COLO829 (cell line): ENCODE measurements around the gene ITGB7.

Experiments
- DNase-seq: peaks from one replicate; pipeline ENCODE4 v3.0.0; 2012; ENCODE audit warnings: low spot score

The ITGB7 gene

DNA sequence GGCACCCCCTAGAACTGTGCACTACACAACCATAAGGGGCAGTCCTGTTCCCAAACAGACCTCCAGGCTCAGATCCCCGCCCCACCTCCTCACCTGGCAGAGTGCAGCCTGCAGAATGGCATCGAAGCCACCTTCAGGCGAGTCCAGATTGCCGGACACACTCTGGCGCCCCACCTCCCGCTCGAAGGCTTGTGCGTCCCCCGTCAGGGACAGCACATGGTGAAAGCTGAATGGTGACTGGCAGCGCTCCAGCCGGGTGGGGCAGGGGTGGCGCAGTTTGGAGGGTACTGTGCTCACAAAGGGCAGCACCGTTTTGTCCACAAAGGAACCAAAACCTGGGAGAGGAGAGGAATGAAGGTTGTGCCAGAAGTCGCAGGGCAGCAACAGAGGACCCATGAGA is 10.6 kb downstream of the ITGB7 start:
- DNase-seq: no peak

DNA sequence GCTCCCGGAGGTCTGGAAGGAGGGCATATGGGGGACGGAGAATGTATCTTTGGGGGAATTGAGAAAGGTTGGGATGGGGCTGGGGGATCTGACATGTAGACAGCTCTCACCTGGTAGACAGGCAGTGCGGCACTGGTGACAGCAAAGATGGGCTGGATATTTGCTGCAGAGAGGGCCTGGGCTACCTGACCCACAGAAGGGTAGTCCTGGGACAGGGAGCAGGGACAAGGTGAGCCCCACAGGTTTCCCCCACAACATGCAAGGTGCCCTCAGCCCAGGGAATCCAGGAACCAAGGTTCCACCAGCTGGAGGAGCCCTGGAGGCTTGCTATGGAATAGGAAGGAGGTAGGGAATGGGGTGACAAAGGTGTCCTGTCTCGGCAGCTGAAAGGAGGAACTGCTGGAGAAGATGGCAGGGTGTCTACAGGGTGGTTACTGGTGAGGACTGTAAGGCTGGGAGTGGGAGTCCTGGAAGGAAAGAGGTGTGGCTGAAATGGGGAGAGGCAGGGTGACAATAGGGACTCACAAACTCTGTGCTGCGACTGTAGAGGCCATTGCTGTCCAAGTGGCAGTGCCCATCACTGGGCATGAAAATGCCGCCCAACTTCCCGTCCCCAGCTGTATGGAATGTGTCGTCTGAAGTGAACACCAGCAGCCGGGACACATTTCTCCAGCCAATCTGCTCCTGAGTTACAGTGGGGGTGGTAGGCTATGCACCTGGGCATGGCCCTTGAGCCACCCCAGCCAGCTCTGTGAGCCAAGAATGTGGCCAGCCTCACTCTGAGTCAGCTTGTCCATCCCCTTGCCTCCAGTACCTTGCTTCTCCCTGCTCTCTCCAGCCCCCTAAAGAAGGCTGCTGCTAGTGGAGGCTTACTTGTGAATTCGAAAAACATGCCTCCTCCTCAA is 11.3 kb downstream of the ITGB7 start:
- no peak for DNase-seq

DNA sequence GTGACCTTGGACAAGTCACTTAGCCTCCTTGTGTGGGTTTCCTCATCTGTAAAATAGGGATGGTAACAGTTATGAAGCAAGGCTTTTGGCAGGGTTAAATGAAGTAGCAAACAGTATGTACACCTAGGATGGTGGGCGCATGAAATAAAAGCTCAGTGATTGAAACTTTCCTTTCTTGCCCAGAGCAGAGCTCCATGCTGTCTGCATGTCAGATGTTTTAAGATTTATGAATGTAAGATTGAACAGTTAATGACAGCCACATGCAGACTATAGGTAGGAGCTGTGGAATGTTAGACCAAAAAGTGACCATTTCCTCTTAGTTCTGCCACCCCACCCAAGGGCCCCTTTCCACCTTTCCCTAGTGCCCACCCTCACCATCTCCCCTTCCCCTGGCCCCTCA is 12.1 kb downstream of the ITGB7 start:
- DNase-seq: no peak

DNA sequence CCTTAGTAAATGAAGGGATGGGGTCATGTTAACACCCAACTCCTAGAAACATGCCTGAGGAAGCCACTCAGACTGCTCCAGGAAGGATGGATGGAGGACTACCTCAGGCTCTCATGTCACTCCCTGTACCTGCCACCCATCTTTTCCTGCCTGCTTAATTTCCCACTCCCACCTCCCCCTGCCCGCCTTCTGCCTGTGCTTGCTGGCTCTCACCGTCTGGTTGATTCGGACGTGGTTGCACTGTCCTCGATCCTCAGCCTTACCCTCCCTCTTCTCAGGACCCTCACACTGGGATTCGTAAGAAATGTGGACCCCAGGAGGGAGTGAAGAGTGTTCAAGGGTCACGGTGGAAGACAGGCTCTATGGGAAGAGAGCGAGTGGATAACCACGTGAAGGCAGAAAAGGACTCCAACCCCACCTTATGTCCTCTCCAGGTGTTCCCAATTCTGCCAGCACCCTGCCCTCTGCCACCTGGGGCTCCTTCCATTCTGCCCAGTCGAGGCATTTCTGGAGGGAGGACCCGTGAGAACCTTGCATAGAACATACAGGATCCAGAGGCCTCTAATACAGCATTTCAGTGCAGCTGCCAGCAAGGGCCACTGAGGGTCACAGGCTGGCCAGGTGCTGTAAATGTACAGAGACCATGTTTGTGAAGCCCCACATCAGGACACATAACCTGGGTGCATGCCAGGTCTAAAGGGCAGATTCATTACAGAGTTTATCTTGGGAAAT is 12.9 kb downstream of the ITGB7 start:
- no peak for DNase-seq

DNA sequence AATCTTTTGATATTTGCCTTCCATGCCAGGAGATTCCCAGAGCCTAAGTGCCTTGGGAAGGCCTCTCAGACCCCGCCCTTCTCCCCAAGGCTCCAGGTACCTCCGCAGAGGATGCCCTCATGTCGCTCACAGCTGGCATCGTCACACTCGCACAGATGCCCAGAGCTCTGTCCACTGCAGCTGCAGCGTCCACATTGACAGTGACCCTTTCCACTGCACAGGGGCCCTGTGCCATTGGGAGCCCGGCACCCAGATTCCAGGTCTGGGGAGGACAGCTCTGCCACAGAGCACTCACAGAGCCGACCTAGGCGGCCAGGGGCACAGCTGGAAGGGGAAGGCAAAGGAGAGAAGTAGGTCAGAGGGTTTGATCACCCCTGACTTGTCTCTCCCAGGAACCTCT is 14.0 kb downstream of the ITGB7 start:
- no peak for DNase-seq

DNA sequence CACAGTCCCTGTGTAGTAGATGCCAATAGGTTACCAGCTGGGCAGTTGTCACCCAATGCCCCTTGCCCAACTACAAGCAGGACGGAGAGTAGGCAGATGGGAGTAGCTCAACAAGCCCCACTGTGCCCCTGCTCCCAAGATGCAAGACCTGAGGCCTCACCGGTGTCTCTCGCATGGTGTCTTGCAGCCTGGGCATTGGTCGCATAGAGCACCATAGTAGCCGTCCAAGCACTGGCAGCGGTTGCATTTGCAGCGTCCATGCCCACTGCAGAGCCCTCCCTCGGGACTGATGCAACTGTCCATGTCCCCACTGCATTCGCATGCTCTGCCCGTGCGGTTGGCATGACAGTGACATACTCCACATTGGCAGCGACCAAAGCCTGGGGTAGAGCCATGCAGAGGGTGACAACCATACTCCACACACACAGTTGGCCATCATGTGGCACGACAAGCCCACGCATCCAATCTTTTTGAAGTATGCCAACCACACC is 14.5 kb downstream of the ITGB7 start:
- DNase-seq: no peak

DNA sequence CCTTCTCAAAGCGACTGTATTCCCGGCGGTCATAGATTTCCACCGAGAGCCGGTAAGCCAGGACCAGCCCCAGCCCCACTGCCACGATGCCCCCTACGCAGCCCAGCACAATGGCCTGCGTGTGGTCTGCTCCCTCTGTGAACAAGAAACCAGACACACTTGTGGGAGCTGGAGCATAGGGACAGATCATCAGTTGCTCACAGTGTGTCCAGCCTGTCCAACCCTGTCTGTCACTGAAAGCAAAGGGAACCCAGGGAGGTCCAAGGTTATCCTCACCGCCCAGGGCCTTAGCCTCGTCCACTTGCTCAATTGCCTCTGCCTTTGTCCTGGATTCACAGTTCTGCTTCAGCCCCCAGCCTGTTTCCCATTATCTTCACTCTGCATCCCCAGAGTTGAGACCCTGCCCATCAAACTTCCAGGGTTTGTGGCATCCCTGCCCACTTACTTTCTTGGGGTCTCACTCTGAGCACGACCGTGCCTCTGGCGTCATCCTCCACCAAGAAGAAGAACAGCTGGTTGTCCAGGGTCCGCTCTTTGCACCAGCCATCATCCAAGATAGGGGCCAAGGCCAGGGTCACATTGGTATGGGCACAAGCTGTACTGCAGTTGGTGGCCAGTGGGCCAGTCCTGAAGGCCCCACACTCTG is 15.0 kb downstream of the ITGB7 start:
- no peak for DNase-seq

DNA sequence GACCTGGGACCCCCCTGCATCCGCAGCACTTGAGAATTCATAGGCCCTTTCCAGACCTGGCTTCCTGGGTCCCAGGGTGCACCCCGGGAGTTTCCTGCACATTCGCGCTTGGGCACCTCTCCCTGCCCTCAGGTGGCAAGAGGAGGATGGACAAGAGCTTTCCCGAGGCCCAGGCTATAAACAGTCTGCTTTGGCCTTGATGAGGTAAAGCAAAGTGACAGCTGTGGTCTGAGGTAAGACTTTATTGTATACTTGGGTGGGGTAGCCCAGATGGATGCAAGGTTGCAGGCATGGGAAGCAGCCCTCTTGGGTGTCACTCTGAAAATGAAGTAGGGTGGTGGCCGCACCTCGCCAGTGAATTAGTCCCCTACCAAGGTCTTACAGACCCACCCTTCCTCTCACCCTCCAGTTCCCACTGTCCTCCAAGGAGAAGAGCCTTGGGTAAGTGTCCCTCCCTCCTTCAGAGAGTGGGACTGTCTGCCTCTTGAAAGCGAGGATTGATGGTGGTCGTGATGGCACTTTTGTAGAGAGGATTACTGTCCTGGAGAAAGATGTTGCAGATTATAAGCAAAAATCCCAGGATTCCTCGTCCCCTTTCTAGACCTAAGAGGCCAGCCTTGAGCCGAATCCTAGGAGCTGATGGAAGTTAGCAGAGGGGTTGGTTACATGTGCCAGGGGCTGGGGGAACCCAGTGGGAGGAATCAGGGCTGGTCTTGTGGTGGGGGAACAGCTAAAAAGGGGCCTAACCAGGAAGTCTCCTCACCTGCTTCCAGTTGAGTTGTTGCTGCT is 15.8 kb downstream of the ITGB7 start:
- no peak for DNase-seq

DNA sequence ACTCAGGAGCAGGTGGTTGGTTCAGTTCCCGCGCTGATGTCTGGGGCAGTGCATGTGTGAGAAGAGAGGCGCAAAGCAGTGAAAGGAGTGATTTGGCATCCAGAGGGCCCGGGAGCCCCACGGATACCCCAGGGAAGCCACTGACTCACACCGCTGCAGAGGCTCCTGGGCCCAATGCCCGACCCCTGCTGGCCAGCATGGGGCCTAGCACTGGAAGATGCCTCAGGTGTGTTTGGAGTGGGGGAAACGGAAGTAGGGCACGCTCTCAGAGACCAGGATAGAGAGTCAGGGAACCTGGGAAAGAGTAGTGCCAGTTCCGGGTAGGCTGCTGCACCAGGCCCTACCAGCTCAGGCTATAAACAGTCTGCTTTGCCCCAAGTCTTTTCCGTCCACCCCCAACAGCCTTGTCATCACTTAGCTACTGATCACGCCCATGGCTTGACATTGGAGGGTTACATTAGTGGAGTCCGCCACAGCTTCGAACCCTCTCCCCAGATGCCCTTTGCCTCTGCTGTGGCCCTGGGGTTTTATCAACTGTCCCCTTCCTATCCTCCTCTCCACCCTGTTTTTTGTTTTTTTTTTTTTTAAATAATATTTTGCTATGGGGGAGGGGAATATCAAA is 16.8 kb downstream of the ITGB7 start:
- DNase-seq: no peak

DNA sequence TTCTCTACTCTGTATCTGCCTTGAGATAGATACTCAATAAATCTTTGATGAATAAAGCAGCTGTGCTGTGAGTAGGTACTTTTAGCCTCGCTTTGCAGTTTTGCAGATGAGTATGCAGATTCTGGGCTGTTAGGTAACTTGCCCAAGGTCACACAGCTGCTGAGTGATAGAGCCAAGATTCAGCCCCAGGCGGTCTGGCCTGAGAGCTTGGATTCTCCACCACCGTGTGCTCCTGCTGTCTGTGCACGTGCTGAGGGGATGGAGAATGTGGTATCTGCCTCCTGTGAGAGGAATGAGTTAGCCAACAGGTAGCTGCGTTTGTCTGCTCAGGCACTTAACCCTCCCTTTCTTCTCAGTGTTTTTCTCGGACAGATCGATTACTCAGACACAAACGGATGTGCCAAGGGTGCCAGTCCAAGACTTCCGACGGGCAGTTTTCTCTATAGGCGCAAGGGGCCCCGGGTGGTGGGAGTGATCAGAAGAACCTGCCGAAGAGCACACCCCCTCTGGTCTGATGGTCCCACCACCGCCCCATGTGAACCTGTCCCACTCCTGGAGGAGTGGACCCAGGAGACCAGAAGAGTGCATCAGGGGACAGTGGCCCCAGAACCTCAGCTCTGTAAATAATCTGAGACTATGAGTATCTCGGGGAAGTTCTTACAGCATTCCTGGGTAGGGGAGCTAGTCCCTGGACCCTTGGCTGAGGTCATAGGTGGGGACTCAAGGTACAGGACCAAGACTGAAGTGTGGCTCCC is 19.7 kb downstream of the ITGB7 start:
- no peak for DNase-seq

DNA sequence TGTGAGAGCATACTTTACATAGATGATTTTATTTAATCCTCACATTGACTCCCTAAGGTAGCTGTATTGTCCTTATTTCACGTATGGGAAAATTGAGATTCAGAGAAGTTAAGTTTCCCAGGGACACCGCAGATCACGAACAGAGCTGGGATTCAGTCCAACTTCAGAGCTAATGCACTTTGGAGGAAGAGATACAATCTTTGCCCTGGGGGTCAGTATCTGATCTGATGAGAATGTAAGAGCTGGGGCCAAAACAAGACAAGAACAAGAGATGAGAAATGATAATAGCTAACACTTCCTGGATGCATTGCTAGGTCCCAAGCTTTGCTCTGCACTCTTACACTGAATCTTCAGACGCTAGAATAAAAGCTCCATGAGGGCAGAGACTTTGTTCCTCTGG is 20.3 kb downstream of the ITGB7 start:
- DNase-seq: no peak

DNA sequence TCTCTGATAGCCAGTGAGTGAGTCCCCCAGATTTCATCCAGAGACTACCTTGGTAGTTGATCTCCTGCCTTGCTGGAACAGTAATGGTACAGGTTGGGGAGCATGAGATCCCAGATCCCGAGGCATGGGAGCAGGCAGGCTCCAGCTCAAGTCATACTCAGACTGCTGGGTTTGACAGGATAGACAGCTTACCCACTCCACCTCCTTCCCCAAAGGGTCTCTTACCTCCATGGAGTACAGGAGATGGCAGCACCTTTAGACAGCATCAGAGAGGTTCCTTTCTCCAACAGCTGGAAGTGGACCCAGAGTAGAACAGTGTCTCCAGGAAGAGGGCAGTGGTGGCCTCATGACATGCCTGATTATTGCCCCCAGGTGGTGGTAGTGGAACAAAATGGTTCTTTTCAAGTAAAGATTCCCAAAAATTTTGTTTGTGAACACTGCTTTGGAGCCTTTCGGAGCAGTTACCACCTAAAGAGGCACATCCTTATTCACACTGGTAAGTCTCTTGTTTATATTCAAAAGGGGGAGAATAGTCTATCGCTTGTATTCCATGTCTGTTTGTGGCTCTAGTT is 21.4 kb downstream of the ITGB7 start:
- no peak for DNase-seq

DNA sequence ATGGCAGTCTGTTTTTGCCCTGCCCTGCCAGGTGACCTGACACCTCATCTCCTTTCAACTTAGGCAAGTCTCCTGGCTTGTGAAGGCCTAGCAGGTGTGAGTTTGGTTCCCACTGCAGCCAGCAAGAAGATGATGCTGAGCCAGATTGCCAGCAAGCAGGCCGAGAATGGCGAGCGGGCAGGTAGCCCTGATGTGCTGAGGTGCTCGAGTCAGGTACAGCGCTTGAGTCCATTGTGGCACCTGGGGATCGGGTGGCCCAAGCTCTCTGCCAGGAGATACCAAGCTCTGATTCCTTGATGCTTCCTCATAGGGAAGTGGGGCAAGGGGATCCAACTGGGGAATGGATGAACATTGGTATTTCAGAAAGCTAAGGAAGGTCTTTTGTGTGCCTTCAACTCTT is 22.2 kb downstream of the ITGB7 start:
- no peak for DNase-seq

DNA sequence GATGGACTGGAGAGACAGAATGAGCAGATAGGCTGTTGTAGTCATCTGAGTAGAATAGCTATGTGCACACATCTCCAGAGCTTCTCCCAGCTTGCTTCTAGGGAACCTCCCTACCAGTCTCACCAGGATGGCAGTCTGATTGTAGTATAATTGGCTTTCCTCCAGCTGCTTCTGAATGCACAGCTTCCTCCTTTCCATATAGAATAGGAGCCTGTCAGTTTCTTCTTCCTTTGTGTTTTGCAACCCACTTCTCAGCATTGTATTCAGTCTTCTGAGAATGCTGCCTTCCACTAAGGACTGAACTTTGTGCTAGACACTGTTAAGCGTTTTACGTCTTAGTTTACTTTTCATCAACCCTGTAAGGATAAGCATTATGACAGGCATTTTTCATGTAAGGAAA is 24.1 kb downstream of the ITGB7 start:
- no peak for DNase-seq

DNA sequence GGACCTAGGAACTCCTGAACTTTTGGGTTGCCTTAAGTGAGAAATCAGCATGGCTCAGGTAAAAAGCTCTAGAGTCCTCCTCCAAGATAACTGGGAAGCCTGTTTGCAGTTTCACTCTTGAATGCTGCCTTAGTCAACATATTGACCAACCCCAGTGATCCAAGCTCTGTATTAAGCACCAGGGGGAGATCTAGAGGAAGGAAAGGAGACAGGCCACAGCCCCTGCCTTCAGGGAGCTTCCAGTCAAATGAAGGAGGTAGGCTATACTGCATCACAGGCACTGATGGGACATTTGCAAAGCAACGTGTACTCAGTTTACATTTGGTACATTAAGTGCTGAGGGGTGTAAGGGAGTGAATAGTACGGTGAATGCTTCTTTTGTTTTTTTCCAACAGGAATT is 25.1 kb downstream of the ITGB7 start:
- DNase-seq: no peak

DNA sequence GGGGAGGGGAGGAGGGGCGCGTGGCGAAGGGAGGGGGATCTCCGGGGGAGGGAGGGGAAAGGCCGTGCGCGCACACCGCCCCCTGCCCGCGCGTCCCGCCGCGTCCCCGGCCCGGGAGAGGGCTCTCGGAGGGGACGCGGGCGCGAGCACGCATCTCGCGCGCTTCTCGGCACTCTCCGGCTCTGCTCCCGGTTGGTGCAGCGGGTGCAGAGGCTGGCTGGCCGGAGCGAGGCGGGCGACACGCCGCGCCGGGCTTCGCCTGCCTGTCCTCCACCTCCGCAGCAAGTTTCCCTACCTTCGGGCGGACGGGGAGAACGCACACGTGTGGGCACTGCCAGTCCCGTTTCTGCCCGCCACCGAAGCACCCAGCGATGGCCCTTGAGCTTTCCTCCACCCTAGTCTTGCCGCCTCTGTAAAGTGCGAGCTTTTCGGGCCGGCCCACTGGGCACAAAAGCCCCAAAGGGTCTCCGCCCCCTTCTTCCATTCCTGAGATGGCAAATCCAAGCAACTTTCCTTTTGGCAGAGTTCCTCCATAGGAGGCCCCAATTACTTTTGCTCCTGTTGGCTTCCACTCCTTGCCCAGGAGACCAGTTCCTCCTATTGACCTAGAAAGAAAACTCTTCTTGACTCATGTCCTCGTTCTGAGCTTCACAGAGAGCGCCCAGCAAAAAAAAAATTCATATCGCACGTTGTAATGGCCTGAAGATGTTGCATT is 26.0 kb downstream of the ITGB7 start:
- DNase-seq: peak; percentile 66

DNA sequence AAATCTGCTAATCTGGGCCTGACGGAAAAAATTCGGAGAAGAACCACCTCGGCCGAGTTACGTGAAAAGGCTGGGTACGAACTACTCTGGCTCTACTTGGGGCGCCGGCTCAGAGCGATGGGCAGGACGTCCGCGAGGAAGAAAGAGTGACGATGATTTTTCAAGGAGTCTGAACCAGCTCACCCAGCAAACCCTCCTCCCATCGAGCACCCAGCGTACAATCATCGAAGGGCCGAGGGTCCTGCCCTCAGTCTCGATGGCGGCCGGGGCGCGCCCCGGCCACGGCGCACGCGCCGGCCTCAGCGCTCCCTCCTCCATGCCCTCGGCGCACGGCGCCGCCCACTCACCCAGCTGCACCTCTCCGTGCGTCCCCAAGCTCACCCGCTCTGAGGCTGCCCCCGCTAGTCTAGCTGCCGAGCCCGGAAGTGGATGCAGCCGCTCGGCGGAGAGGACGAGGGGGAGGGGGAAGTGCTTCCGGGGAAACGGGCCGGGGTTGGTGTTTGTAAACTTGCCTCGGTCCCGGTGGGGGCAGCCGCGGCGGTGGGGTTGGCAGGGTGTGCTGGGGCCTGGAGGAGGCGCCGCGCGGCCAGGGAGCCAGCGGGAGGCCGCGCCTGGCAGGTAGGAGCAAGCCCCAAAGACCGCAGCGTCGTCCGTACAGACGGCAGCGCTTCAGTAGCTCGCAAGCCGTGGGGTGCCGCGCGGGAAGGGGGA is 26.7 kb downstream of the ITGB7 start, which contains the start of the genes CSAD and ZNF740:
Gene CSAD (minus strand): TSS at position 706 of the 711 bp plus-strand sequence. CDS start 7,455 bp downstream, outside the sequence.
Gene ZNF740 (plus strand): TSS at position 503 of the 711 bp plus-strand sequence. CDS start 1,262 bp downstream, outside the sequence.
- DNase-seq: peak; percentile 94

DNA sequence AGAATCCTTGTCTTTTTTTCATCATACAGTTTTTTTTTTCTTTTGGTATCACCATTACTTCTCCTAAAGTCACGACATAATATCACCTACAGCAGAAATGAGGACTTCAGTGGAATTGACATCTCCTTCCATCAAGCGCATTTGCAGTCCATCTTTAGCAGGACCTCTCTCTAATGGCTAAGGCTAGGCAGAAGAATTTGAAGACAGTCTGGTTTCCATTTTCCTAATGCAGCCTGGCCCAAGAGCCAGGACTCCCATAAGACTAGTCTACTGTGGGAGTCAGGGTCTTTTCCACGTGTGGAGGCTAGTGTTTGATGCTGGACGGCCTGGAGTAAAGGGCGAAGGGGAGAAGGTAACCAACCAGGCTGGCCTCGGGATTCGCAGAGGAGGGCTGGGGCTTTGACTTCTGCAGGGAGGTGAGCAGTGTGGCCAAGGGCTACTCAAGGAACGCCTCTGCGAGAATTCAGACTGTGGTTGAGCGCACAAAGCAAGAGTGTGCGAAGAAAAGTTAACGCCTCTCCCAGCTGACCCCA is 27.3 kb downstream of the ITGB7 start:
- no peak for DNase-seq
